Erythroblast (primary cell): ENCODE measurements around the gene MBOAT7.
A peak's percentile ranks its signal among the peaks of the same experiment; 100 is the strongest.

Source experiments
- DNase-seq, 2 experiments: peaks; one replicate each; lab custom pipeline; 2025; lab: John Stamatoyannopoulos, UW
- GATA1 ChIP-seq: IDR thresholded peaks from 2 replicates; pipeline ENCODE4 v1.6.1; 2011; ENCODE audit warnings: low read depth, mild to moderate bottlenecking, control low read depth, low read length, moderate library complexity
- POLR2A ChIP-seq: IDR thresholded peaks from 2 replicates; pipeline ENCODE4 v1.6.1; 2011; ENCODE audit warnings: mild to moderate bottlenecking, low read length

MBOAT7 gene

GRCh38 chr19:54168174-54168917 is 21.0 kb downstream of the MBOAT7 start:
- TF ChIP-seq POLR2A (no peak), GATA1 (no peak)
- DNase-seq: peak; percentile 83 to 92

GRCh38 chr19:54165222-54165621 is 24.2 kb downstream of the MBOAT7 start:
- DNase-seq: no peak
- TF ChIP-seq GATA1: no peak
- no peak for TF ChIP-seq POLR2A

DNA sequence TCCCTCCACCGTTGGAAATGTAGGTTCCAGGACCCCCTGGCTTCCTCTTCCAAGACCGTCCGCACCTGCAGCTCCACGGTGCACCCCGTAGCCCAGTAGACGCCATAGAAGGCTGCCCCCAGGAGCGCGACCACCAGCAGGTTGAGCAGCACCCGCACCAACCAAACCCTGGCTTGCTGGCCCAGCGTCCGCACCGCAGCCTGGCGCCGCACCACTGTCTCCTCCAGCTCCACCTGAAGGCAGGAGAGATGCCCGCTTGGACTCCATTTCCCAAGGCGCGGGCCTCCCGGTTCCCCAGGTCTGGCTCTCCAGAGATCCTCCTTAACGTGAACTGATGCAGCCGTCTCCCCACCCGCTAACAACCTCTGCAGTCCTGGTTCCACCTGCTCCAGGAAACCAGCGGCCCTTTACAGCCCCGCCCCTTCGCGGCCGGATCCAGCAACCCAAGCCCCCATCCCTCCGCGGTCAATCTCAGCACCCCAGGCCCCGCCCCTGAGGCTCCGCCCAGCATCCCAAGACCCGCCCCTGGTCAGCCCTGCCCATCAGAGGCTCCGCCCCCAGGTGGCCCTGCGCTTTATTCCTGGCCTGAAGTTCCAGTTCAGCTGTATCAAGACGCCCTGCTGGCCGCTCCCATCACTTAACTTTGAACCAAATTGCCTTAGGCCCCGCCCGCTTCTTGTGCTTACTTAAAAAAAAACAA is 24.9 kb downstream of the MBOAT7 start:
- peak in 1 of 2 experiments; percentile 63 for DNase-seq
- no peak for TF ChIP-seq POLR2A
- no peak for TF ChIP-seq GATA1

GRCh38 chr19:54162884-54163283 is 26.5 kb downstream of the MBOAT7 start:
- TF ChIP-seq GATA1: no peak
- no peak for TF ChIP-seq POLR2A
- DNase-seq: no peak

DNA sequence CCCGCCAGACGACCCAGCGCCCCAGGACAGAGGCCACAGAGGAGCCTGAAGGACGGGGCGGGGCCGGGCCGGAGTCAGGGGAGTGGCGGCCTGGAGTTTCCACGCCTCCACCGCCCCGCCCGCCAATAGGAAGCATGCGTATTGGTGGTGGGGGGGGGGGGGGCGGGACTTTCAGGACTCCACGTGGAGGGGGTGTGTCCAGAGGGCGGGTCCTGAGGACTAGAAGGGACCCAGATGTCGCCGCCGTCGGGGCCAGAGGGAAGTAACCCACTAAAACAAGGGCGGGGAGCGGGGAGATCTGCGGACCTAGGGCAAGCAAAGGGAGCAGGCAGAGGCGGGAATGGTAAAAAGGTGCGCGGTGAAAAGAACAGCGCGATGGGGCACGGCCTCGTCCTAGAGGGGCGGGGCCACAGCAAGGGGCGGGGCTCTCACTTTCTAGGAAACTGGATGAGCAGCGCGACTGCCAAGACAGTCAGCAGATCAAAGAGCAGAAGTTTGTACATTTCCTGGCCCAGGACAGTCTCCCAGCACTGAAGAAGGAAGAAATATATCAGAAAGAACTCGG is 27.1 kb downstream of the MBOAT7 start:
- TF ChIP-seq POLR2A (no peak), GATA1 (no peak)
- peak; percentile 88 to 93 for DNase-seq

GRCh38 chr19:54160854-54161253 is 28.5 kb downstream of the MBOAT7 start:
- no peak for DNase-seq
- TF ChIP-seq GATA1: no peak
- TF ChIP-seq POLR2A: no peak

DNA sequence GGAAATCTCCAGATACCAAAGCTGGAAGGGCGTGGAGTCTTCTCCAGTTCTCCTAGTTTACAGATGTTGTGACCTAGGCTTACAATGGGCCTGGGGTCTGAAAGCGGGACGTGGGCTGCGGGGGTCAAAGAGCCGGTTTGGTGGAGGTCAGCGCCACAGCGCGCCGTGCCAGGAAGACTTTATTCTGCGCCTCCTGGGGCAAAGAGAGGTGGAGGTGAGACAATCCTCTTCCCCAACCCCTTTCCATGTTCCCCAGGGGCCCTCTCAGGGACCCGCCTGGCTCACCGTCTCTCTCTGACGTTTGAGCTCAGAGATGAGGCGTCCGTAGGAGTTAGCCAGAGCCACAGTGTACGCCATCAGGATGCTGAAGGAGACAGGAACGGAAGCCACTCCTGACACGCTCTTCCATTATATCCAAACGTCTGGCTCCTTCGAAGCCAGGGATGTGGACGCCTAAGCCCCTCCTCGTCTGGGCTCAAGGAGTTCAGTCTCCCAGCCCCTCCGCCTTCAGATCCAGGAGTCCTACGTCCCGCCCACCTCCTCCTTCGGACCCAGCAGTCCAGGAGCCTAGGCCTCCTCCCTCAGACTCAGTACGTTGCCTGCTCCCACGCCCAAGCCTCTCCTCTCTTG is 29.1 kb downstream of the MBOAT7 start:
- no peak for DNase-seq

GRCh38 chr19:54159352-54160181 is 29.8 kb downstream of the MBOAT7 start, which contains the start of gene LENG1:
TSS of gene LENG1 (minus strand) at chr19:54159721. CDS start at chr19:54159695, 26 bp downstream.
- TF ChIP-seq POLR2A (peak; percentile 79), GATA1 (no peak)
- DNase-seq: peak; percentile 100

More for the DNA sequence above, 29.1 kb downstream of the MBOAT7 start:
- TF ChIP-seq GATA1 (no peak), POLR2A (no peak)

DNA sequence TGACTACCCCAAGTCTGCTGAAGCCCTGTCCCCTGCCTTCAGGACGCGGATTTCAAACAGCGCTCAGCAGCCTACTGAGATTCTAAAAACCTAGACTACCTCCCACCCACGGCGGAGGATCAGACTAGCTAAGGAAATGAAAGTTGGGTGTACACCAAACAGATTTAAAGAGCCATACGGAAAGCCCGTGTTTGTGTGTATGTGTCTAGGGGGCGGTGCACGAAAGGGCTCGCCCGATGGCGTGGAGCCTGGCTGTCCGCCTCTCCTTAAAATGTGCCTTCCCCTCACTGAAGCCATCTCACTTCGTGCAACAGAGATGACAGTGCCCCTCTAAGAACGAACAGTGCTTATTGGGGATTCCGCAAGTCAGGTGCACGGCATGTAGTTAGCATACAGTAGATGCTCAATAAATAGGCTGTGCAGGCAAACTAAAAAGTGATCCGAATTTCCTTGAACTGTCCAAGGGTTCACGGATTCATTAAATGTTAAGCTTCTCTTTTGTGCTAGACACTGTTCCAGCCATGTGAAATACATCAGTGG is 30.5 kb downstream of the MBOAT7 start:
- no peak for TF ChIP-seq GATA1
- no peak for TF ChIP-seq POLR2A
- DNase-seq: peak in 1 of 2 experiments; percentile 67

GRCh38 chr19:54156953-54157352 is 32.4 kb downstream of the MBOAT7 start:
- no peak for DNase-seq
- no peak for TF ChIP-seq POLR2A

- DNase-seq: no peak
- no peak for TF ChIP-seq GATA1
- no peak for TF ChIP-seq POLR2A
These were observed 32.9 kb downstream of the MBOAT7 start for GRCh38 chr19:54156490-54156889.

DNA sequence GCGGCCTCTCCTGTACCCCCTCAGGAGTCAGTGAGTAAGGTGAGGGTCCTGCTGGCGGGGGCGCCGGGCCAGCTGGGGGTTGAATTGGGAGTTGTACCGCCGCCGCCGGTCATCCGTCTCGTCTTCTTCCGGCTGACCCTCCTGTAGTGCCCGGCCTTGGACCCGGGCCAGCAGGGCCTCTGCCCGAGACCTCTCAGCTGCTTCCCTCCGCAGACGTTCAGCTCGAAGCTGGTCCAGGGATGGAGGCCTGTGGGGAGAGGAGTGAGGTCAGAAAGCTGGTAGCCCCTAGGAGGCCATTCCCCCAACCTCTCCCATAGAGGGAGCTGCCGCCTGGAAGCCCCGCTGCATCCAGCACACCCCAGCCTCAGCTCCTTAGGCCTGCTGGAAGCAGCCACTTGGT is 33.7 kb downstream of the MBOAT7 start:
- TF ChIP-seq POLR2A: no peak
- TF ChIP-seq GATA1: no peak

More for the DNA sequence above, 33.7 kb downstream of the MBOAT7 start:
- DNase-seq: no peak
